GM21723 (cell line): ENCODE results near the gene BST1.
A peak's percentile ranks its signal among the peaks of the same experiment; 100 is the strongest.

Experiments
- ATAC-seq: cut with Tn5 transposase; IDR thresholded peaks from one replicate; pipeline ENCODE4 v1.9.1; 2021; ENCODE audit warnings: mild to moderate bottlenecking, moderate library complexity; ENCODE audit not compliant: unreplicated experiment

BST1 gene

DNA sequence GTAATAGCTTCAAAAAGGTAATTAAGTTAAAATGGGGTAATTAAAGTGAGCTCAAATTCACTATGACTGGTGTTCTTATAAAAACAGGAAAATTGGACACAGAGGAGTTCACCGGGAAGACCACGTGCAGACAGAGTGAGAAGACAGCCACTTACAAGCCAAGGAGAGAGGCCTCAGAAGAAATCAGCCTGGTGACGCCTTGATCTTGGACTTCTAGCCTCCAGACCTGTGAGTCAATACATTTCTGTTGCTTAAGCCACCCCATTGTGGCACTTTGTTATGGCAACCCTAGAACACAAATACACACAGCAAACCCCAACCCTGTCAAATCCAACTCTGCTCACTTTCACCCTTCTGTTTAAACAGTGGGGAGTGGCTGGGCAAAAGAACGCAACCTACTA, 71.2 kb downstream of the BST1 start:
- ATAC-seq = no peak

DNA sequence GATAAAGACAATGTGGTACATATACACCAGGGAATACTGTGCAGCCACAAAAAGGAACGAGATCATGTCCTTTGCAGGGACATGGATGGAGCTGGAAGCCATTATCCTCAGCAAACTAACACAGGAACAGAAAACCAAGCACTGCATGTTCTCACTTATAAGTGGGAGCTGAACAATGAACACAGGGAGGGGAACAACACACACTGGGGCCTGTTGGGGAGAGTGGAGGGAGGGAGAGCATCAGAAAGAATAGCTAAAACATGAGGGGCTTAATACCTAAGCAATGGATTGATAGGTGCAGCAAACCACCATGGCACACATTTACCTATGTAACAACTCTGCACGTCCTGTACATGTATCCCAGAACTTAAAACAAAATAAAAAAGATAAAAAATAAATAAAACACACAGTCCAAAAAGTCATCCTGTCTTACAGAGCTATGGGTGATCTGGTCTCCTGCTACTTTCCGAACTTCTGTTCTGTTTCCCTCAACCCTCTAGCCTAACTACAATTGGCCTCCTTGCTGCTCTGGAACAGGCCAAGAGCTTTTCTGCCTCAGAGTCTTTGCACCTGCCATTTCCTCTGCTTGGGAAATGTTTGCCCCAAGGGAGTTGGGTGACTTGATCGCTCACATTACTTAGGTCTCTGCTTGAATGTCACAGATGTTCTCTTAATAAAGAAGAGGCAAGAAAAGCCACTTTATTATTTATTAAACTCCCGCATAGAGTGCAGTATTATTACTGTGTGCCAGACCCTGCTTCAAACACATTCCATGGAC, 74.2 kb downstream of the BST1 start:
- no peak for ATAC-seq

DNA sequence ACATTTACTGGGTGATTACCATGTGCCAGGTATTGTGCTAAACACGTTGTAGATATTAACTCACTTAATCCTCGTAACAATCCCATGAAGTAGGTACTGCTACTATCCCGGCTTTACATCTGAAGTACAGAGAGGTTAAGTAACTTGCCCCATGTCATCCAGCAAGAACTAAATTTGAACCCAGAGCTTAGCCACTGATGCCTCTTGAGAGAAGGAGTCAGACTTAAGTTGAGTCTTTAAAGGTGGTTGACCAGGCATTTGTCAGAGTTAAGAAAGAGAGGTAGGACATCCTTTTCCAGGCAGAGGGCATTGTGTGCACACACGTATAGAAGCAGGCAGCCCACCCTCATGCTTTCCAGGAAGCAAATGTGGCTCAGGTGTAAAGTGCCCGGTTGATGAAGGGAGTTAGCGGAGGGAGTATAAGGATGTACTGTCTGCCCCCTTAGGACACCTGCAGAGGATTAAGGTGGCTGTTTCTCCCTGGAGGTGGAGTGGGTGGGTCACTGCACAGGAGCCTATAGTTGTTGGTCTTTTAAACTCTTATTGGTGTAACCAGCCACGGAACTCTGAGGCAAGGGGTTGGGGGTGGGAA, 74.9 kb downstream of the BST1 start:
- no peak for ATAC-seq

DNA sequence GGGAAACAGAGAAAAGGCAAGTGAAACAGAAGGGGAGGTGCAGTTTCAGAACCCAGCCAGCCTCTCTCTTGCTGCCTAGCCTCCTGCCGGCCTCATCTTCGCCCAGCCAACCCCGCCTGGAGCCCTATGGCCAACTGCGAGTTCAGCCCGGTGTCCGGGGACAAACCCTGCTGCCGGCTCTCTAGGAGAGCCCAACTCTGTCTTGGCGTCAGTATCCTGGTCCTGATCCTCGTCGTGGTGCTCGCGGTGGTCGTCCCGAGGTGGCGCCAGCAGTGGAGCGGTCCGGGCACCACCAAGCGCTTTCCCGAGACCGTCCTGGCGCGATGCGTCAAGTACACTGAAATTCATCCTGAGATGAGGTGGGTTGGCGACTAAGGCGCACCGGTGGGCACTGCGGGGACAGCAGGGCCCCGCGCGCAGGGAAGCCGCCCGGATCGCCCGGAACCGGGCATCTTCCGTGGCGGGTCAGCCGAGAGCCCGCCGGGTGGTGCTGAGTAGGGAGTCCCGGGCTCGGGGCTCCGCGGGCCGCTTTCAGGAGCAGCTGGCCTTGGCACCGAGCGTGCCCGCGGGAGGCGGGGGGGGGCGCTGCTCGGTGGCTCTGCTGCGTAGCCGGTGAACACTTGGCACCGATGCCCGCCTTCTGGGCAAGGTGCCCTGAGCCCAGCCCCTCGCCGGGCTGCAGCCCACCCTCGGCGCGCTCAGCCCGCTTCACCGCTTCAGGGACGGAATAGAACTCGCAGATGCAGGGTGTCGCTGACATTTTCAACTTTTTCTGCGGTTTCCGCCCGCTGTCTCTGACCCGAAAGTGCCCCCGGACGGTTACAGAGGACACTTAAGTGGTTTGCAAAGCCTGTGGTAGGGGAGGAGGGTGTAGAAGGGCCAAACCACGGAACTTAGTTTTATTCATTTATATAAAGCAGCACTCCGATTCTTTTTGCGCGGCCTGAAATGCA, 75.7 kb downstream of the BST1 start, which contains the start of gene CD38:
TSS of gene CD38 (plus strand) at position 40 of the 953 bp plus-strand sequence. CDS start at position 127, 87 bp downstream.
- peak; percentile 75 for ATAC-seq

DNA sequence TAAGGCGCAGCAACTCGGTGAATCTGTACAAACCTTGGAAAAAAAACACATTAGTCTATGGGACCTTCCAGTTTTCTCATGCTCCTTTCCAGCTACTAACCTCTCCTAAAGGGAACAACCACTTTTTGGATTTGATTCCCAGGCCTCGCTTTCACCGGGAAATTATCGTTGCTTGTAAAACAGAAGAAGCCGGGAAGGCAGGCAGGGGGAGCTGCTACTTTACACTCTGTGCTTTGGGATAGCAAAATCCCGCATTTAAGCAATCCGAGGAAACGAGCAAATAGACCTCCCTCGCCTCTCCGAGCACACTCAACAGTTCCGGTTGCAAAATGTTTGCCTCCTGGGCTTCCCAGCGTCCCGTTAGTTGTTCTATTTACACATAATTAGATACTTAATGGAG, 76.4 kb downstream of the BST1 start:
- ATAC-seq = no peak

DNA sequence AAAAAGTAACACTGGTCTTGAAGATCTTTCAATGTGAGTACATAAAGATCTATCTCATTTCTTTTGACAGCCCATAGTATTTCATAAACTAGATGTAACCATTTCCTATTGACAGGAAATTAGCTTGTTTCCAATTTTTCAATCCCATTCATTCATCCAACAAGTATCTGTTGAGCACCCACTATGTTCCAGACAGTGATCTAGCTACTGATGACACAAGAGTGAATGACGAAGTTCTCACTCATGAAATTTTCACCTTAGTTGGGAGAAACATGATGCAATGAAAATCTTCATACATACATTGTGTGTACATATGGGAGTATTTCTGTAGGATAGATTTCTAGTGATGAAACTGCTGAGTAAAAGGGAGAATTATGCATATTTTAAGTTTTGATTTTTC, 76.9 kb downstream of the BST1 start:
- no peak for ATAC-seq

DNA sequence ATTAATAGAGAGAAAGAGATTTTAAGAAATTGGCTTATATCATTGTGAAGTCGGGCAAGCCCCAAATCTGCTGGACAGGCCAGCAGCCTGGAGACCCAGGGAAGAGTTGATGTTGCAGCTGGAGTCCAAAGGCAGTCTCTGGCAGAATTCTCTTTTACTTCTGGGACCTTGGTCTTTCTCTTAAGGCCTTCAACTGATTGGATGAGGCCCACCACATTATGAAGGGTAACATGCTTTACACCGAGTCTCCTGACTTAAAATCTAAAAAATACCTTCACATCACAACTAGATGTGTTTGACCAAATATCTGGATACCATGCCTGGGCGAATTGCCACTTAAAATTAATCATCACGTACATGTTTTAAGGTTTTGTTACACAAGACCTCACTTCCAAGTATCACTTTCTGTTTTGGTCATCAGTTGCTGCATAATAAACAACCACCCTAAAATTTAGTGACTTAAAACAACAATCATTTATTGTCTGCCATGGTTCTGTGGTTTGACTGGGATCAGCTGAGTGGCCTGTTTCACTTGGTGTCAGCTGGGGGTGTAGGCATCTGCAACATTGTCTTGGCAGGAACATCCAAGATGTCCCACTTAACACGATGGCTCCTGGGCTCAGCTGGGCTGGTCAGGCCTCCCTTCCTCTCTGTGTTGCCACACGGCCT, 78.7 kb downstream of the BST1 start:
- peak; percentile 20 for ATAC-seq
